ENCODE data around the gene PLEKHA3.

- TF ChIP-seq CTCF (IDR thresholded peaks at IDR 0.05; ENCODE audit: insufficient read depth, low read length, poor library complexity, severe bottlenecking) (no peak), EZH2phosphoT487 (conservative IDR thresholded peaks at IDR 0.05; ENCODE audit: low read length) (no peak)
These were observed 22.8 kb upstream of the PLEKHA3 start for GRCh38 chr2:178457390-178457886.

Data from SU-DHL-6 (cell line).